A673 (cell line): ENCODE results near the gene MCM5.

Source experiments
- CTCF ChIP-seq: fragments of 300-800, 200-600 bp; sonication (generic); conservative IDR thresholded peaks from 2 replicates; pipeline ENCODE4 v1.5.1; 2017; ENCODE audit warnings: low read depth, mild to moderate bottlenecking, antibody characterized with exemption, low read length, moderate library complexity, mixed read lengths
- EZH2 ChIP-seq: fragments of 200-600 bp; sonication (generic); IDR thresholded peaks from 2 replicates; pipeline ENCODE4 v1.6.1; 2017; ENCODE audit warnings: borderline replicate concordance, low read depth, mild to moderate bottlenecking, mixed read lengths, antibody characterized with exemption, low read length; ENCODE audit not compliant: poor library complexity, severe bottlenecking

GRCh38 chr22:35437049-35437448 lies 37.1 kb downstream of the MCM5 start:
- no peak for TF ChIP-seq CTCF
- no peak for TF ChIP-seq EZH2
